H9 (cell line): ENCODE results near the gene ACSL6. TPM values are rescaled to one million over a fixed set of nuclear protein-coding genes. Genes with fewer than 3 reads are reported as not detected.

Experiments used
- DNase-seq: peaks from one replicate; pipeline ENCODE4 v3.0.0-alpha.2; 2017
- H2AFZ ChIP-seq: one replicate; pipeline ENCODE4 v1.6.1; 2013; ENCODE audit warnings: mild to moderate bottlenecking, low read length, control low read depth, moderate library complexity
- H2AK5ac ChIP-seq: 2 replicates; pipeline ENCODE4 v1.6.1; 2013; ENCODE audit warnings: low read length, control low read depth, mixed read lengths; ENCODE audit not compliant: insufficient read length
- H2BK120ac ChIP-seq: one replicate; pipeline ENCODE4 v1.6.1; 2013; ENCODE audit warnings: low read depth, mild to moderate bottlenecking, low read length, control low read depth, inconsistent platforms; ENCODE audit not compliant: poor library complexity, severe bottlenecking
- H2BK12ac ChIP-seq: 2 replicates; pipeline ENCODE4 v1.6.1; 2013; ENCODE audit warnings: low read length, control low read depth, mixed read lengths, low read depth; ENCODE audit not compliant: insufficient read length
- H2BK15ac ChIP-seq: 2 replicates; pipeline ENCODE4 v1.6.1; 2013; ENCODE audit warnings: low read depth, low read length, control low read depth
- H2BK20ac ChIP-seq: one replicate; pipeline ENCODE4 v1.6.1; 2013; ENCODE audit warnings: low read depth, mild to moderate bottlenecking, low read length, control low read depth, inconsistent platforms; ENCODE audit not compliant: poor library complexity, severe bottlenecking
- H2BK5ac ChIP-seq: 2 replicates; pipeline ENCODE4 v1.6.1; 2013; ENCODE audit warnings: low read length, control low read depth, mixed read lengths; ENCODE audit not compliant: insufficient read length
- H3K14ac ChIP-seq: 2 replicates; pipeline ENCODE4 v1.6.1; 2013; ENCODE audit warnings: low read length, control low read depth; ENCODE audit not compliant: insufficient read depth
- H3K18ac ChIP-seq: 2 replicates; pipeline ENCODE4 v1.6.1; 2013; ENCODE audit warnings: low read depth, mild to moderate bottlenecking, mixed read lengths, low read length, control low read depth; ENCODE audit not compliant: insufficient read length
- H3K23ac ChIP-seq: 2 replicates; pipeline ENCODE4 v1.6.1; 2013; ENCODE audit warnings: low read length, control low read depth, mixed read lengths, low read depth; ENCODE audit not compliant: insufficient read length
- H3K23me2 ChIP-seq: 2 replicates; pipeline ENCODE4 v1.6.1; 2013; ENCODE audit warnings: low read depth, mild to moderate bottlenecking, mixed read lengths, low read length, control low read depth; ENCODE audit not compliant: insufficient read length, poor library complexity, severe bottlenecking
- H3K27ac ChIP-seq: 2 replicates; pipeline ENCODE4 v1.5.1; 2013; ENCODE audit warnings: low read length, control low read depth, mixed read lengths, low read depth; ENCODE audit not compliant: insufficient read length
- H3K27me3 ChIP-seq: 2 replicates; pipeline ENCODE4 v1.6.1; 2013; ENCODE audit warnings: low read length, control low read depth, inconsistent platforms; ENCODE audit not compliant: insufficient read depth
- H3K4ac ChIP-seq: 2 replicates; pipeline ENCODE4 v1.6.1; 2013; ENCODE audit warnings: low read depth, mild to moderate bottlenecking, control low read depth, inconsistent platforms, low read length, moderate library complexity
- H3K4me1 ChIP-seq: 2 replicates; pipeline ENCODE4 v1.6.1; 2013; ENCODE audit warnings: low read length, control low read depth, inconsistent platforms; ENCODE audit not compliant: insufficient read depth
- H3K4me2 ChIP-seq: 2 replicates; pipeline ENCODE4 v1.6.1; 2013; ENCODE audit warnings: low read length, control low read depth, mixed read lengths; ENCODE audit not compliant: insufficient read length, insufficient read depth
- H3K56ac ChIP-seq: 2 replicates; pipeline ENCODE4 v1.6.1; 2013; ENCODE audit warnings: low read depth, mild to moderate bottlenecking, mixed read lengths, low read length, control low read depth; ENCODE audit not compliant: insufficient read length
- H3K79me1 ChIP-seq: 2 replicates; pipeline ENCODE4 v1.6.1; 2013; ENCODE audit warnings: low read depth, mild to moderate bottlenecking, moderate library complexity, low read length, control low read depth, inconsistent platforms; ENCODE audit not compliant: insufficient read depth, poor library complexity, severe bottlenecking
- H3K79me2 ChIP-seq: 2 replicates; pipeline ENCODE4 v1.6.1; 2013; ENCODE audit warnings: low read length, control low read depth, inconsistent platforms; ENCODE audit not compliant: insufficient read depth
- H3K9ac ChIP-seq: 2 replicates; pipeline ENCODE4 v1.6.1; 2013; ENCODE audit warnings: low read length, control low read depth, mixed read lengths; ENCODE audit not compliant: insufficient read length; ENCODE audit errors: extremely low read depth
- H3K9me3 ChIP-seq: one replicate; pipeline ENCODE4 v1.6.1; 2013; ENCODE audit warnings: low read depth, low read length, inconsistent platforms; ENCODE audit not compliant: control insufficient read depth
- H3T11ph ChIP-seq: one replicate; pipeline ENCODE4 v1.6.1; 2013; ENCODE audit warnings: mild to moderate bottlenecking, low read length, control low read depth, inconsistent platforms
- H4K20me1 ChIP-seq: one replicate; pipeline ENCODE4 v1.6.1; 2013; ENCODE audit not compliant: control insufficient read depth, insufficient read length, insufficient read depth
- H4K5ac ChIP-seq: 2 replicates; pipeline ENCODE4 v1.6.1; 2013; ENCODE audit warnings: low read depth, mild to moderate bottlenecking, mixed read lengths, low read length, control low read depth; ENCODE audit not compliant: insufficient read length
- H4K8ac ChIP-seq: replicated peaks from 2 replicates; pipeline ENCODE4 v1.6.1; 2013; ENCODE audit warnings: low read length, control low read depth, mixed read lengths, low read depth; ENCODE audit not compliant: insufficient read length
- H4K91ac ChIP-seq: 2 replicates; pipeline ENCODE4 v1.6.1; 2013; ENCODE audit warnings: low read depth, mild to moderate bottlenecking, moderate library complexity, mixed read lengths, low read length, control low read depth; ENCODE audit not compliant: insufficient read length
- H3K27ac Mint-ChIP-seq, 3 experiments: 2 replicates in 2 of 3; 3 replicates in 1 of 3; pipeline ENCODE4 v1.8.0; 2020 to 2021; ENCODE audit warnings: mixed read lengths in 3 of 3, mild to moderate bottlenecking in 1 of 3, moderate library complexity in 1 of 3
- H3K27me3 Mint-ChIP-seq: 2 replicates; pipeline ENCODE4 v1.8.0; 2021; ENCODE audit warnings: low read depth, mild to moderate bottlenecking, moderate library complexity, mixed read lengths
- H3K36me3 Mint-ChIP-seq, 3 experiments: 2 replicates in 2 of 3; 3 replicates in 1 of 3; pipeline ENCODE4 v1.8.0; 2020 to 2021; ENCODE audit warnings: low read depth in 3 of 3, mixed read lengths in 3 of 3; ENCODE audit not compliant: insufficient read depth in 1 of 3
- H3K4me1 Mint-ChIP-seq, 2 experiments: 2 replicates each; pipeline ENCODE4 v1.8.0; 2020; ENCODE audit warnings: mixed read lengths in 2 of 2
- H3K4me3 Mint-ChIP-seq, 2 experiments: 2 replicates in 1 of 2; 3 replicates in 1 of 2; pipeline ENCODE4 v1.8.0; 2020 to 2021; ENCODE audit warnings: mild to moderate bottlenecking in 2 of 2, mixed read lengths in 2 of 2, moderate library complexity in 1 of 2
- H3K9me3 Mint-ChIP-seq, 2 experiments: 2 replicates in 1 of 2; 3 replicates in 1 of 2; pipeline ENCODE4 v1.8.0; 2020; ENCODE audit warnings: mild to moderate bottlenecking in 2 of 2, mixed read lengths in 2 of 2, moderate library complexity in 1 of 2
- WGBS: extraction: QIAGEN DNeasy Blood & Tissue Kit; methylation state at CpG from one replicate; pipeline ENCODE4 v1.1.7; 2013; ENCODE audit warnings: missing lambda C conversion rate, low lambda C conversion rate, mixed read lengths; ENCODE audit not compliant: insufficient read length; ENCODE audit errors: extremely low coverage; 5-methylcytosine and 5-hydroxymethylcytosine counted together
- total RNA-seq: library from RNA; stranded (reverse); gene quantifications from 2 replicates; pipeline ENCODE4 v1.2.1, GENCODE V29; 2021
- TF ChIP-seq, protein P1 (sequence below): fragments of 200-600 bp; sonication (generic); conservative IDR thresholded peaks from 3 replicates; pipeline ENCODE4 v1.8.0; 2021; ENCODE audit warnings: antibody characterized with exemption, mild to moderate bottlenecking

Gene ACSL6
- total RNA-seq, 1 experiment from 2014 or later: 1.6 TPM

DNA sequence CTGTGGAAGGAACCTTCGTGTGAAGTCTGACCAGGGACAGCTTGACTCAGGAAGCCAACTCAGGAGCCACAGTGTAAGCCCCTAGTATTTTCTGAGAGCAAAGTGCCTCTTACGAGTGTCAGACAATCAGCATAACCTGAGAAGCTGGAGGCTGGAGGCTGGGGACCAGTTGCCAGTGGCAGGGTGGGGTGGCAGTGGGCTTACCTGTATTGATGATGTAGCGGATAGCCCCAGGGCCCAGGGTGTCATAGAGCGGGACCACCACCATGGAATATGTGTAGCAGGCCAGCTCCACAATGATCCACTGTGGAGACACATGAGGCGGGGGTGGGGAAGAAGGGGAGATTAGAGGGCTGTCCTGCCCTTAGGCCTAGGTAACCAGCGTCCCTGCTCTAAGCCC, 22.9 kb downstream of the ACSL6 start:
- no peak for DNase-seq
- Histone ChIP-seq H3K4me2 (no peak overlapping the region), H3K18ac (no peak overlapping the region), H4K91ac (no peak overlapping the region), H2AK5ac (no peak overlapping the region), H3K27me3 (no peaks in the 10 kb centered on the region), H2BK120ac (no peak overlapping the region), H3K4me1 (no peaks in the 10 kb centered on the region), H3K14ac (no peak overlapping the region), H4K8ac (no peak overlapping the region), H4K5ac (no peak overlapping the region), H3K9me3 (no peaks in the 10 kb centered on the region), H3K9ac (no peak overlapping the region), H3K56ac (no peak overlapping the region), H2AFZ (no peak overlapping the region), H2BK12ac (no peak overlapping the region), H4K20me1 (no peaks in the 10 kb centered on the region), H3K79me1 (no peaks in the 10 kb centered on the region), H2BK20ac (no peak overlapping the region), H2BK5ac (no peak overlapping the region), H3K27ac (no peak overlapping the region), H3K23me2 (no peaks in the 10 kb centered on the region), H3K79me2 (no peaks in the 10 kb centered on the region), H3T11ph (no peak overlapping the region), H3K4ac (no peak overlapping the region), H3K23ac (no peak overlapping the region), H2BK15ac (no peak overlapping the region)
- Mint-ChIP-seq H3K4me3 (no peak overlapping the region), H3K27me3 (no peaks in the 10 kb centered on the region), H3K9me3 (no peaks in the 10 kb centered on the region), H3K4me1 (peaks cover 6 to 12% of the 10 kb centered on the region in 2 experiments), H3K36me3 (no peaks in the 10 kb centered on the region), H3K27ac (no peak overlapping the region)
- WGBS: no CpG with 5 or more reads among the region's 6 CpGs
- TF ChIP-seq, protein P1, sequence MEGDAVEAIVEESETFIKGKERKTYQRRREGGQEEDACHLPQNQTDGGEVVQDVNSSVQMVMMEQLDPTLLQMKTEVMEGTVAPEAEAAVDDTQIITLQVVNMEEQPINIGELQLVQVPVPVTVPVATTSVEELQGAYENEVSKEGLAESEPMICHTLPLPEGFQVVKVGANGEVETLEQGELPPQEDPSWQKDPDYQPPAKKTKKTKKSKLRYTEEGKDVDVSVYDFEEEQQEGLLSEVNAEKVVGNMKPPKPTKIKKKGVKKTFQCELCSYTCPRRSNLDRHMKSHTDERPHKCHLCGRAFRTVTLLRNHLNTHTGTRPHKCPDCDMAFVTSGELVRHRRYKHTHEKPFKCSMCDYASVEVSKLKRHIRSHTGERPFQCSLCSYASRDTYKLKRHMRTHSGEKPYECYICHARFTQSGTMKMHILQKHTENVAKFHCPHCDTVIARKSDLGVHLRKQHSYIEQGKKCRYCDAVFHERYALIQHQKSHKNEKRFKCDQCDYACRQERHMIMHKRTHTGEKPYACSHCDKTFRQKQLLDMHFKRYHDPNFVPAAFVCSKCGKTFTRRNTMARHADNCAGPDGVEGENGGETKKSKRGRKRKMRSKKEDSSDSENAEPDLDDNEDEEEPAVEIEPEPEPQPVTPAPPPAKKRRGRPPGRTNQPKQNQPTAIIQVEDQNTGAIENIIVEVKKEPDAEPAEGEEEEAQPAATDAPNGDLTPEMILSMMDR: no peak
